Ovary (tissue), 3 donors: ENCODE results near the gene CAMK1.

ENCODE experiments used
- CTCF ChIP-seq, 3 donors: fragments of 450-650 bp in 2 of 3; fragments of 200-600 bp in 1 of 3; IDR thresholded peaks; one replicate each; pipeline versions ENCODE4 v1.5.1 to v1.8.0; 2016 to 2022; ENCODE audit warnings: antibody characterized with exemption in 3 of 3, mild to moderate bottlenecking in 1 of 3
- EP300 ChIP-seq: sonication (generic); formaldehyde crosslinking; IDR thresholded peaks from one replicate; pipeline ENCODE4 v1.6.1; 2017; ENCODE audit warnings: antibody characterized with exemption
- POLR2A ChIP-seq: fragments of 450-650 bp; IDR thresholded peaks from one replicate; pipeline ENCODE4 v1.6.1; 2017; ENCODE audit warnings: antibody characterized with exemption, mild to moderate bottlenecking, moderate library complexity
- donor health status: DM: no; HTN: no; CAD: no.

- TF ChIP-seq CTCF (IDR thresholded peaks at IDR 0.05) (no peak), POLR2A (no peak), EP300 (no peak)
Measured at GRCh38 chr3:9750556-9751411, 19.0 kb downstream of the CAMK1 start.
